ENCODE data around the gene TBC1D8. TPM values are rescaled to one million over a fixed set of nuclear protein-coding genes. Genes with fewer than 3 reads are reported as not detected.

TBC1D8 gene
- total and polyA plus RNA-seq, 3 donors from 2014 or later = 62.2 to 125 (median 90.1) TPM

DNA sequence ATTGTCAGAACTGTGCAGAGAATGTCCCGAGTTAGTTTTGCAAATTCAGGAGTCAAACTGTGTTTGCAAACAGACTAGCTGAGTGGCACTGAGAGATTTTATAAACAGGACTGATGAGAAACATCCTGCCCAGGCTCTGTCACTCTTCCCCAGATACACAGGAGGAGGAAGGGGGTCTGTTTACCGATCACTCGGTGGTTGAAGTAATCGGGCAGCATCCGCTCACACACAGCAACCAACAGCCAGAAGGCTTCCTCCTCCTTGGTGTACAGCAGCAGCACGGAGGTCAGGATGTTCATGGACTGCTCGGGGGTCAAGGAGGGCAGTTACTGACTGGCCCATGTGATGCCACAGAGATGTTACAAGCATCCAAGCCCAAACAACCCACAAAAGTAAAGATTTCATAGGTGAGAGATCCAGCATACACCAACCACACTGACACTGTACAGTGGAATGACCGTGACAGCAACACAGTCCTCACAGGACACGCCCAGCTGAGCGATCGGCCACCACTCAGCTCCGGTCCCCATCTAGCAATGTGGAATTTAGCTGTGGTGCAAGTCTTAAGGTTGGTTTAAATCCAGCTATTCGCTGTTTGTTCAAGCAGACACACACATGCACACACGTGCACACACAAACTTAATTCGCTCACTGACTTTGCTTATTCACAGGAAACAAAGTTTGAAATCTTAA is 119.0 kb downstream of the TBC1D8 start:
- TF ChIP-seq POLR2A (IDR thresholded peaks at IDR 0.05) (no peak), CTCF (IDR thresholded peaks at IDR 0.05) (no peak)
- no peak overlapping the region for H3K27ac ChIP-seq
- 92 to 94% methylated on average over 14 to 15 of the region's 15 CpGs for WGBS, 2 donors
- no peak overlapping the region for H3K4me3 ChIP-seq
- intact Hi-C loops (cut with DNase I; ENCODE audit: low total_unique reads) = loop anchor here (10.0 kb wide), 1 partner anchor 123 kb away; the partner anchor contains the start of gene TBC1D8
- no peaks in the 10 kb centered on the region for H3K36me3 ChIP-seq (ENCODE audit: low read depth, missing control alignments)
- no peak for DNase-seq
- no peaks in the 10 kb centered on the region for H3K9me3 ChIP-seq
- no peaks in the 10 kb centered on the region for H3K4me1 ChIP-seq
- no peaks in the 10 kb centered on the region for H3K27me3 ChIP-seq

GRCh38 chr2:101030866-101031554 is 120.2 kb downstream of the TBC1D8 start:
- no peaks in the 10 kb centered on the region for H3K9me3 ChIP-seq
- DNase-seq = no peak
- no peaks in the 10 kb centered on the region for H3K4me1 ChIP-seq
- no peak overlapping the region for H3K27ac ChIP-seq
- no peak overlapping the region for H3K4me3 ChIP-seq
- WGBS, 2 donors = 84 to 87% methylated on average over 9 to 10 of the region's 10 CpGs
- intact Hi-C loops (cut with DNase I; ENCODE audit: low total_unique reads) = loop anchor here (10.0 kb wide), 1 partner anchor 124 kb away; the partner anchor contains the start of gene TBC1D8
- TF ChIP-seq CTCF (IDR thresholded peaks at IDR 0.05) (no peak), POLR2A (IDR thresholded peaks at IDR 0.05) (no peak)
- no peaks in the 10 kb centered on the region for H3K27me3 ChIP-seq
- H3K36me3 ChIP-seq (ENCODE audit: low read depth, missing control alignments) = no peaks in the 10 kb centered on the region

- no peak overlapping the region for H3K4me3 ChIP-seq
- DNase-seq = no peak
- H3K9me3 ChIP-seq = no peaks in the 10 kb centered on the region
- no peaks in the 10 kb centered on the region for H3K36me3 ChIP-seq (ENCODE audit: low read depth, missing control alignments)
- H3K4me1 ChIP-seq = no peaks in the 10 kb centered on the region
- no peaks in the 10 kb centered on the region for H3K27me3 ChIP-seq
- intact Hi-C loops (cut with DNase I; ENCODE audit: low total_unique reads) = no loop called here
- 93 to 95% methylated on average over 8 of the region's 8 CpGs for WGBS, 2 donors
- no peak for TF ChIP-seq POLR2A (IDR thresholded peaks at IDR 0.05)
- H3K27ac ChIP-seq = no peak overlapping the region
These were observed 123.3 kb downstream of the TBC1D8 start for GRCh38 chr2:101027852-101028251.

GRCh38 chr2:101026923-101027469 is 124.2 kb downstream of the TBC1D8 start:
- Histone ChIP-seq H3K4me3 (no peak overlapping the region), H3K27me3 (no peaks in the 10 kb centered on the region), H3K4me1 (no peaks in the 10 kb centered on the region), H3K27ac (no peak overlapping the region), H3K36me3 (ENCODE audit: low read depth, missing control alignments) (no peaks in the 10 kb centered on the region), H3K9me3 (no peaks in the 10 kb centered on the region)
- no peak for DNase-seq
- intact Hi-C loops (cut with DNase I; ENCODE audit: low total_unique reads) = no loop called here
- TF ChIP-seq POLR2A (IDR thresholded peaks at IDR 0.05) = no peak
- no peak for TF ChIP-seq CTCF (IDR thresholded peaks at IDR 0.05)
- WGBS, 2 donors = 87 to 92% methylated on average over 13 to 15 of the region's 15 CpGs

- intact Hi-C loops (cut with DNase I; ENCODE audit: low total_unique reads) = no loop called here
- H3K36me3 ChIP-seq (ENCODE audit: low read depth, missing control alignments) = no peaks in the 10 kb centered on the region
- H3K27ac ChIP-seq = peak overlapping the region in 1 of 2 donors; percentile 5
- H3K27me3 ChIP-seq = no peaks in the 10 kb centered on the region
- H3K9me3 ChIP-seq = no peaks in the 10 kb centered on the region
- no peak overlapping the region for H3K4me3 ChIP-seq
- TF ChIP-seq CTCF (IDR thresholded peaks at IDR 0.05) (no peak), POLR2A (IDR thresholded peaks at IDR 0.05) (no peak)
- DNase-seq = no peak
- 59 to 69% methylated on average over 7 to 9 of the region's 9 CpGs for WGBS, 2 donors
- H3K4me1 ChIP-seq = no peaks in the 10 kb centered on the region
These were observed 124.9 kb downstream of the TBC1D8 start for GRCh38 chr2:101026253-101026701.

Measured in testis (tissue), 3 donors.